Fibroblast of peridontal ligament (primary cell): ENCODE measurements around the gene IQSEC3.

Experiments used
- DNase-seq: peaks from one replicate; pipeline ENCODE4 v3.0.0-alpha.2; 2010; ENCODE audit errors: extremely low read depth

IQSEC3 gene

GRCh38 chr12:163406-163986 is 96.9 kb downstream of the IQSEC3 start:
- no peak for DNase-seq

- no peak for DNase-seq
Measured at GRCh38 chr12:164207-164606, 97.6 kb downstream of the IQSEC3 start.

- DNase-seq, result no peak
Measured at GRCh38 chr12:165862-166368, 99.3 kb downstream of the IQSEC3 start.

GRCh38 chr12:166425-167075 is 100.0 kb downstream of the IQSEC3 start:
- DNase-seq, result no peak

GRCh38 chr12:167959-168600 is 101.5 kb downstream of the IQSEC3 start:
- no peak for DNase-seq

- no peak for DNase-seq
Measured at GRCh38 chr12:168763-169525, 102.4 kb downstream of the IQSEC3 start.

- DNase-seq, result no peak
Measured at GRCh38 chr12:169528-170370, 103.2 kb downstream of the IQSEC3 start.

- no peak for DNase-seq
Measured at GRCh38 chr12:170371-171225, 104.0 kb downstream of the IQSEC3 start.

GRCh38 chr12:171276-171675 is 104.7 kb downstream of the IQSEC3 start:
- DNase-seq, result no peak

GRCh38 chr12:171743-172676 is 105.4 kb downstream of the IQSEC3 start:
- DNase-seq, result no peak

GRCh38 chr12:172732-173161 is 106.2 kb downstream of the IQSEC3 start:
- DNase-seq, result no peak

GRCh38 chr12:174124-174523 is 107.6 kb downstream of the IQSEC3 start:
- DNase-seq, result no peak

- no peak for DNase-seq
Measured at GRCh38 chr12:174596-174995, 108.0 kb downstream of the IQSEC3 start.

- DNase-seq, result no peak
Measured at GRCh38 chr12:175250-175649, 108.7 kb downstream of the IQSEC3 start.

- no peak for DNase-seq
Measured at GRCh38 chr12:175759-176158, 109.2 kb downstream of the IQSEC3 start.

GRCh38 chr12:176321-177181 is 110.0 kb downstream of the IQSEC3 start:
- DNase-seq, result peak; percentile 34

- DNase-seq, result no peak
Measured at GRCh38 chr12:177336-177979, 110.9 kb downstream of the IQSEC3 start.
